H9 (cell line): Measurements from ENCODE around the gene PDE8A. TPM values are rescaled to one million over a fixed set of nuclear protein-coding genes. Genes with fewer than 3 reads are reported as not detected.

Source experiments
- DNase-seq: peaks from one replicate; pipeline ENCODE4 v3.0.0-alpha.2; 2017
- H2AFZ ChIP-seq: one replicate; pipeline ENCODE4 v1.6.1; 2013; ENCODE audit warnings: mild to moderate bottlenecking, low read length, control low read depth, moderate library complexity
- H2AK5ac ChIP-seq: 2 replicates; pipeline ENCODE4 v1.6.1; 2013; ENCODE audit warnings: low read length, control low read depth, mixed read lengths; ENCODE audit not compliant: insufficient read length
- H2BK120ac ChIP-seq: one replicate; pipeline ENCODE4 v1.6.1; 2013; ENCODE audit warnings: low read depth, mild to moderate bottlenecking, low read length, control low read depth, inconsistent platforms; ENCODE audit not compliant: poor library complexity, severe bottlenecking
- H2BK12ac ChIP-seq: 2 replicates; pipeline ENCODE4 v1.6.1; 2013; ENCODE audit warnings: low read length, control low read depth, mixed read lengths, low read depth; ENCODE audit not compliant: insufficient read length
- H2BK15ac ChIP-seq: 2 replicates; pipeline ENCODE4 v1.6.1; 2013; ENCODE audit warnings: low read depth, low read length, control low read depth
- H2BK20ac ChIP-seq: one replicate; pipeline ENCODE4 v1.6.1; 2013; ENCODE audit warnings: low read depth, mild to moderate bottlenecking, low read length, control low read depth, inconsistent platforms; ENCODE audit not compliant: poor library complexity, severe bottlenecking
- H2BK5ac ChIP-seq: 2 replicates; pipeline ENCODE4 v1.6.1; 2013; ENCODE audit warnings: low read length, control low read depth, mixed read lengths; ENCODE audit not compliant: insufficient read length
- H3K14ac ChIP-seq: 2 replicates; pipeline ENCODE4 v1.6.1; 2013; ENCODE audit warnings: low read length, control low read depth; ENCODE audit not compliant: insufficient read depth
- H3K18ac ChIP-seq: 2 replicates; pipeline ENCODE4 v1.6.1; 2013; ENCODE audit warnings: low read depth, mild to moderate bottlenecking, mixed read lengths, low read length, control low read depth; ENCODE audit not compliant: insufficient read length
- H3K23ac ChIP-seq: 2 replicates; pipeline ENCODE4 v1.6.1; 2013; ENCODE audit warnings: low read length, control low read depth, mixed read lengths, low read depth; ENCODE audit not compliant: insufficient read length
- H3K23me2 ChIP-seq: 2 replicates; pipeline ENCODE4 v1.6.1; 2013; ENCODE audit warnings: low read depth, mild to moderate bottlenecking, mixed read lengths, low read length, control low read depth; ENCODE audit not compliant: insufficient read length, poor library complexity, severe bottlenecking
- H3K27ac ChIP-seq: 2 replicates; pipeline ENCODE4 v1.5.1; 2013; ENCODE audit warnings: low read length, control low read depth, mixed read lengths, low read depth; ENCODE audit not compliant: insufficient read length
- H3K27me3 ChIP-seq: 2 replicates; pipeline ENCODE4 v1.6.1; 2013; ENCODE audit warnings: low read length, control low read depth, inconsistent platforms; ENCODE audit not compliant: insufficient read depth
- H3K4ac ChIP-seq: 2 replicates; pipeline ENCODE4 v1.6.1; 2013; ENCODE audit warnings: low read depth, mild to moderate bottlenecking, control low read depth, inconsistent platforms, low read length, moderate library complexity
- H3K4me1 ChIP-seq: 2 replicates; pipeline ENCODE4 v1.6.1; 2013; ENCODE audit warnings: low read length, control low read depth, inconsistent platforms; ENCODE audit not compliant: insufficient read depth
- H3K4me2 ChIP-seq: 2 replicates; pipeline ENCODE4 v1.6.1; 2013; ENCODE audit warnings: low read length, control low read depth, mixed read lengths; ENCODE audit not compliant: insufficient read length, insufficient read depth
- H3K56ac ChIP-seq: 2 replicates; pipeline ENCODE4 v1.6.1; 2013; ENCODE audit warnings: low read depth, mild to moderate bottlenecking, mixed read lengths, low read length, control low read depth; ENCODE audit not compliant: insufficient read length
- H3K79me1 ChIP-seq: 2 replicates; pipeline ENCODE4 v1.6.1; 2013; ENCODE audit warnings: low read depth, mild to moderate bottlenecking, moderate library complexity, low read length, control low read depth, inconsistent platforms; ENCODE audit not compliant: insufficient read depth, poor library complexity, severe bottlenecking
- H3K79me2 ChIP-seq: 2 replicates; pipeline ENCODE4 v1.6.1; 2013; ENCODE audit warnings: low read length, control low read depth, inconsistent platforms; ENCODE audit not compliant: insufficient read depth
- H3K9ac ChIP-seq: 2 replicates; pipeline ENCODE4 v1.6.1; 2013; ENCODE audit warnings: low read length, control low read depth, mixed read lengths; ENCODE audit not compliant: insufficient read length; ENCODE audit errors: extremely low read depth
- H3K9me3 ChIP-seq: one replicate; pipeline ENCODE4 v1.6.1; 2013; ENCODE audit warnings: low read depth, low read length, inconsistent platforms; ENCODE audit not compliant: control insufficient read depth
- H3T11ph ChIP-seq: one replicate; pipeline ENCODE4 v1.6.1; 2013; ENCODE audit warnings: mild to moderate bottlenecking, low read length, control low read depth, inconsistent platforms
- H4K20me1 ChIP-seq: one replicate; pipeline ENCODE4 v1.6.1; 2013; ENCODE audit not compliant: control insufficient read depth, insufficient read length, insufficient read depth
- H4K5ac ChIP-seq: 2 replicates; pipeline ENCODE4 v1.6.1; 2013; ENCODE audit warnings: low read depth, mild to moderate bottlenecking, mixed read lengths, low read length, control low read depth; ENCODE audit not compliant: insufficient read length
- H4K8ac ChIP-seq: replicated peaks from 2 replicates; pipeline ENCODE4 v1.6.1; 2013; ENCODE audit warnings: low read length, control low read depth, mixed read lengths, low read depth; ENCODE audit not compliant: insufficient read length
- H4K91ac ChIP-seq: 2 replicates; pipeline ENCODE4 v1.6.1; 2013; ENCODE audit warnings: low read depth, mild to moderate bottlenecking, moderate library complexity, mixed read lengths, low read length, control low read depth; ENCODE audit not compliant: insufficient read length
- H3K27ac Mint-ChIP-seq, 3 experiments: 2 replicates in 2 of 3; 3 replicates in 1 of 3; pipeline ENCODE4 v1.8.0; 2020 to 2021; ENCODE audit warnings: mixed read lengths in 3 of 3, mild to moderate bottlenecking in 1 of 3, moderate library complexity in 1 of 3
- H3K27me3 Mint-ChIP-seq: 2 replicates; pipeline ENCODE4 v1.8.0; 2021; ENCODE audit warnings: low read depth, mild to moderate bottlenecking, moderate library complexity, mixed read lengths
- H3K36me3 Mint-ChIP-seq, 3 experiments: 2 replicates in 2 of 3; 3 replicates in 1 of 3; pipeline ENCODE4 v1.8.0; 2020 to 2021; ENCODE audit warnings: low read depth in 3 of 3, mixed read lengths in 3 of 3; ENCODE audit not compliant: insufficient read depth in 1 of 3
- H3K4me1 Mint-ChIP-seq, 2 experiments: 2 replicates each; pipeline ENCODE4 v1.8.0; 2020; ENCODE audit warnings: mixed read lengths in 2 of 2
- H3K4me3 Mint-ChIP-seq, 2 experiments: 2 replicates in 1 of 2; 3 replicates in 1 of 2; pipeline ENCODE4 v1.8.0; 2020 to 2021; ENCODE audit warnings: mild to moderate bottlenecking in 2 of 2, mixed read lengths in 2 of 2, moderate library complexity in 1 of 2
- H3K9me3 Mint-ChIP-seq, 2 experiments: 2 replicates in 1 of 2; 3 replicates in 1 of 2; pipeline ENCODE4 v1.8.0; 2020; ENCODE audit warnings: mild to moderate bottlenecking in 2 of 2, mixed read lengths in 2 of 2, moderate library complexity in 1 of 2
- CTCF ChIP-seq: fragments of 200-600 bp; sonication (generic); conservative IDR thresholded peaks from 3 replicates; pipeline ENCODE4 v1.8.0; 2021; ENCODE audit warnings: antibody characterized with exemption, mild to moderate bottlenecking
- WGBS: extraction: QIAGEN DNeasy Blood & Tissue Kit; methylation state at CpG from one replicate; pipeline ENCODE4 v1.1.7; 2013; ENCODE audit warnings: missing lambda C conversion rate, low lambda C conversion rate, mixed read lengths; ENCODE audit not compliant: insufficient read length; ENCODE audit errors: extremely low coverage; 5-methylcytosine and 5-hydroxymethylcytosine counted together
- total RNA-seq: library from RNA; stranded (reverse); gene quantifications from 2 replicates; pipeline ENCODE4 v1.2.1, GENCODE V29; 2021

The PDE8A gene
- total RNA-seq, 1 experiment from 2014 or later = 9.3 TPM

- no peak overlapping the region for H4K91ac ChIP-seq
- no peak overlapping the region for H2BK120ac ChIP-seq
- H3K27me3 Mint-ChIP-seq = no peaks in the 10 kb centered on the region
- no peaks in the 10 kb centered on the region for H4K20me1 ChIP-seq
- H3K23me2 ChIP-seq = no peaks in the 10 kb centered on the region
- H2BK15ac ChIP-seq = no peak overlapping the region
- H3K18ac ChIP-seq = no peak overlapping the region
- no CpG with 5 or more reads among the region's 5 CpGs for WGBS
- no peak overlapping the region for H3K4me3 Mint-ChIP-seq
- H3K56ac ChIP-seq = no peak overlapping the region
- no peak overlapping the region for H4K5ac ChIP-seq
- H3K36me3 Mint-ChIP-seq = no peaks in the 10 kb centered on the region
- peaks cover 4% of the 10 kb centered on the region for H3K4me1 ChIP-seq
- H3K27ac Mint-ChIP-seq = no peak overlapping the region
- no peak overlapping the region for H2AK5ac ChIP-seq
- peaks cover 5 to 10% of the 10 kb centered on the region in 2 experiments for H3K4me1 Mint-ChIP-seq
- H3K4me2 ChIP-seq = no peak overlapping the region
- TF ChIP-seq CTCF = no peak
- DNase-seq = no peak
- H3K79me2 ChIP-seq = no peaks in the 10 kb centered on the region
- no peak overlapping the region for H3T11ph ChIP-seq
- H3K23ac ChIP-seq = no peak overlapping the region
- no peaks in the 10 kb centered on the region for H3K27me3 ChIP-seq
- no peak overlapping the region for H3K27ac ChIP-seq
- no peak overlapping the region for H4K8ac ChIP-seq
- no peaks in the 10 kb centered on the region for H3K9me3 Mint-ChIP-seq
- H2BK5ac ChIP-seq = no peak overlapping the region
- no peak overlapping the region for H2AFZ ChIP-seq
- H3K14ac ChIP-seq = no peak overlapping the region
- H3K79me1 ChIP-seq = no peaks in the 10 kb centered on the region
- H3K9ac ChIP-seq = no peak overlapping the region
- no peak overlapping the region for H2BK20ac ChIP-seq
- H3K4ac ChIP-seq = no peak overlapping the region
- no peak overlapping the region for H2BK12ac ChIP-seq
- H3K9me3 ChIP-seq = no peaks in the 10 kb centered on the region
These were observed 59.6 kb downstream of the PDE8A start for GRCh38 chr15:85041230-85041629.
